Measurements from ENCODE around the gene TRAF7. TPM values are rescaled to one million over a fixed set of nuclear protein-coding genes. Genes with fewer than 3 reads are reported as not detected.
"Not testable (repeated sequence)": the region's sequence is repeated elsewhere in the genome, so short reads cannot be mapped to it uniquely, and the experiment has no call there.

Gene TRAF7
- total RNA-seq = 17.3 TPM

- DNase-seq = peak; percentile 100
Observed at GRCh38 chr16:2155091-2155950, at the start of gene TRAF7. Gene TRAF7, plus strand, starts transcription at chr16:2155782. Its CDS starts 8,139 bp downstream, at chr16:2163921.

- DNase-seq = not testable (repeated sequence)
Observed at GRCh38 chr16:2106211-2106610, 49.4 kb upstream of the TRAF7 start.

- not testable (repeated sequence) for DNase-seq
Observed at GRCh38 chr16:2107121-2107790, 48.3 kb upstream of the TRAF7 start.

GRCh38 chr16:2107791-2108125 is 47.8 kb upstream of the TRAF7 start:
- not testable (repeated sequence) for DNase-seq

GRCh38 chr16:2108446-2109270 is 46.9 kb upstream of the TRAF7 start:
- not testable (repeated sequence) for DNase-seq

- DNase-seq = not testable (repeated sequence)
Observed at GRCh38 chr16:2109271-2109580, 46.4 kb upstream of the TRAF7 start.

GRCh38 chr16:2109872-2110271 is 45.7 kb upstream of the TRAF7 start:
- not testable (repeated sequence) for DNase-seq

- not testable (repeated sequence) for DNase-seq
Observed at GRCh38 chr16:2110332-2111008, 45.1 kb upstream of the TRAF7 start.

GRCh38 chr16:2111009-2111353 is 44.6 kb upstream of the TRAF7 start:
- not testable (repeated sequence) for DNase-seq

- not testable (repeated sequence) for DNase-seq
Observed at GRCh38 chr16:2111412-2112335, 43.9 kb upstream of the TRAF7 start.

- not testable (repeated sequence) for DNase-seq
Observed at GRCh38 chr16:2112539-2113106, 43.0 kb upstream of the TRAF7 start.

- not testable (repeated sequence) for DNase-seq
Observed at GRCh38 chr16:2114225-2114624, 41.4 kb upstream of the TRAF7 start.

GRCh38 chr16:2114885-2115590 is 40.5 kb upstream of the TRAF7 start:
- DNase-seq = not testable (repeated sequence)

GRCh38 chr16:2115591-2115973 is 40.0 kb upstream of the TRAF7 start:
- no peak for DNase-seq

- not testable (repeated sequence) for DNase-seq
Observed at GRCh38 chr16:2116428-2116827, 39.2 kb upstream of the TRAF7 start.

GRCh38 chr16:2117341-2117740 is 38.2 kb upstream of the TRAF7 start:
- DNase-seq = not testable (repeated sequence)

- DNase-seq = not testable (repeated sequence)
Observed at GRCh38 chr16:2117960-2118722, 37.4 kb upstream of the TRAF7 start.

GRCh38 chr16:2121325-2121724 is 34.3 kb upstream of the TRAF7 start:
- DNase-seq = not testable (repeated sequence)

- no peak for DNase-seq
Observed at GRCh38 chr16:2121853-2122252, 33.7 kb upstream of the TRAF7 start.

Data from skin of body (tissue), 2 donors.